Hippocampal formation (tissue), 2 donors: ENCODE measurements around the gene NDUFAF2.
"Not testable (repeated sequence)": the region's sequence is repeated elsewhere in the genome, so short reads cannot be mapped to it uniquely, and the experiment has no call there.

Experiments used
- DNase-seq, 2 donors: peaks; one replicate each; lab custom pipeline; 2025; lab: John Stamatoyannopoulos, UW

Gene NDUFAF2

GRCh38 chr5:60993425-60993824 is 48.4 kb downstream of the NDUFAF2 start:
- no peak for DNase-seq

GRCh38 chr5:60993875-60994571 is 49.0 kb downstream of the NDUFAF2 start:
- no peak for DNase-seq

GRCh38 chr5:60996368-60996767 is 51.4 kb downstream of the NDUFAF2 start:
- DNase-seq = no peak

- DNase-seq = no peak
Measured at GRCh38 chr5:60997721-60998120, 52.7 kb downstream of the NDUFAF2 start.

DNA sequence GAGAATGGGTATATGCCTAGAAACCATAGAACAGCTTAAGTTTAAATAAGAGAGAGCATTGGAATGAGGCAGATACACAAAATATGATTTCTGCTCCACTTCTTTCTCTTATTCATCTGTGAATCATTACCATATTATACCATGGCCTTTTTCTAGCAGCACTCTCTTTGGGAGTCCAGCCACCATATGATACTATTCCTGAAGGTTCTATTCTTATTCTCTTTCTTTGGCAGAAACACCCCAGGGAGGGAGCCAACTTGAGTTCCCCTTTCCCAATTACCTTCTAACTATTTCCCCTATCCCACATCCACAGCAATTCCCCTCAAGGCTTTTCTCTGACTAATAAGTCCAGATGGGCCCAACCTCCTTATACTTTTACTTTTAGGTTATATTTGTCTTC is 55.9 kb downstream of the NDUFAF2 start:
- DNase-seq = no peak

DNA sequence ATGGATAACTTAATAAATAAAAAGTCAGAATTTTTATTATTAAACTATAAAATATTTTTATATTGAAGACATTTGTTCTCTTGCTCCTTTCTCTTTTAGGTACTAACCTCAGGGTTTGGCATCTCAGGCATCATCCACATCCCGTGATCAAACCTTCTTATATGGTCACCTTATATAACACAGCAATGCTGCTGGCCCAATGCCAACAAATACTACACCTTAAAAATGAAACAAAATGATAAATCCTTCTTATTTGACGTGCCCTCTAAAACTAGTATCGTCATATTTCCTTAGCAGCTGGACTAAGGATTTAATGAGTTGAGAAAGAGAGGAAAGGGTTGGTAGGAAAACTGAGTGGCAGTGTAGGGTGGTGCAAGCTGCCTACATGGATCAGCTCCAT is 56.6 kb downstream of the NDUFAF2 start:
- DNase-seq = no peak

GRCh38 chr5:61002611-61003355 is 57.8 kb downstream of the NDUFAF2 start:
- no peak for DNase-seq

DNA sequence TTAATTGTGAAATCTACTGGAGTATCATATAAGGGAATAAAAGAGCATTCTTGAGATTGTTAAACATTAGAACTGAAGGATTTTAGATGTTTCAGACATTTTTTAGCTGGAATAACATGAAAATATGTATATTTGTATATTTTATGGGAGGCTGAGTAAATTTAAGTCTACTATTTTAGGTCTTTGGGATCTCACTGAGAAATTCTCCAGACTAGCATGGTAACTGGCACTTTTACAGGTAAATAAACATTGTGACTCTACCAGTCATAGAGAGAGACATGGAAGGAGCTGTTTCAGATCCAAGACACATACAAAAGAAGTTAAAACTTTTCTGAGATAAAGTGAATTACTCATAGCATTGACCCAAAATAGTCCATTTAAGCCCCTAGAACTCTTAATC is 59.4 kb downstream of the NDUFAF2 start:
- no peak for DNase-seq

- DNase-seq = no peak
Measured at GRCh38 chr5:61009907-61010306, 64.9 kb downstream of the NDUFAF2 start.

- DNase-seq = no peak
Measured at GRCh38 chr5:61010467-61011454, 65.8 kb downstream of the NDUFAF2 start.

DNA sequence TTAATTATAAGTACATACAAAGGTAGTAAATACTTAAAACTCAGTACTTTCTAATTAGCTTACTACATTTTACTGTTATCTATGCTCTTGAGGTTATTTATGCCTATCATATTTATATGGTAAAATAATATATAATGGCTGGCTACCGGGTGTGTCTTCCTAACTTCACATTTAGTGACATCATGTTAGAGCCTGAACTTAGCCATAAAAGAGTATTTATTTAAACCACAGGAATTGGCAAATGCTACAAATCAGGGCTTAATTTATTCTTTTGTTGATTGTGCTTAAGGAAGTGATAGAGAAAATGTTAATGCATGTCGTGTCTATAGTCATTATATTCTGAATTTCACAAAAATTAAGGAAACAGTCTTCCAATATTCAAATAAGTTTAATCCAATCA is 73.1 kb downstream of the NDUFAF2 start:
- no peak for DNase-seq

DNA sequence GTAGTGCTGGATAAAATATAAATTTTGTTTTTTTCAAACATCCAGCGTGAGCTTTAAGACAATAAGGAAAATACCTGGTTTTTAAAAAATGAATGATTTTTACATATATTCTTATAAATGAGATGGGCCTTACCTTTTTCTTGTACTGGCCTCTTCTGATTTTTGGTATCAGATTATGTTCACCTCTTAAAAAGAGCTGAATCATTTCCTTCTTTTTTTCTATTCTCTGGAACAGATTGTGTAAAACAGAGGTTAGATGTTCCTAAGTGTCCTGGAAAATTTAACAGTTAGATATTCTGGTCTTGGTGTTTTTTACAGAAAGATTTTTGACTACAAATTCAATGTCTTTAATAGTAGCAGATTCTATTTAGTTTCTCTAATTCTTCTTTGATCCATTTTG is 74.6 kb downstream of the NDUFAF2 start:
- no peak for DNase-seq

GRCh38 chr5:61020415-61020814 is 75.4 kb downstream of the NDUFAF2 start:
- DNase-seq = no peak

GRCh38 chr5:61023131-61023530 is 78.1 kb downstream of the NDUFAF2 start:
- DNase-seq = no peak

DNA sequence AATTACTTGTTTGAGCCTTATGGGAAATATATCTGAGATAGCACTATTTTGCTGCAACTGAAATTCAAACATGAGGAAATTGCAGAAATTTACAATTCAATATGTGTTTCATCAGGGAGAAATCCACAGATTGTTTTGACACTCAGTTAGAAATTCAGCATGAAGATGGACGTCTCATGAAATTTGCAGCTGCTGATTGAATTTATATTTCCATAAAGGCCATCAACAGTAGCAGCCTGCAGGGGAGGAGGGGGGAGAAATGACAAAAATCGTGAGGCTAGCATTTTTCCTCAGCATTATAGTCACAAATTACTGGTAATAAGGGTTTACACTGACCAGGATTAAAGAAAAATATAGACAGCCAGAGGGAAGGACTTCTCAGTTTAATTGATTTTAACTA is 81.0 kb downstream of the NDUFAF2 start:
- DNase-seq = no peak

GRCh38 chr5:61028382-61028781 is 83.4 kb downstream of the NDUFAF2 start:
- DNase-seq = no peak

- DNase-seq = no peak
Measured at GRCh38 chr5:61029456-61030162, 84.6 kb downstream of the NDUFAF2 start.

DNA sequence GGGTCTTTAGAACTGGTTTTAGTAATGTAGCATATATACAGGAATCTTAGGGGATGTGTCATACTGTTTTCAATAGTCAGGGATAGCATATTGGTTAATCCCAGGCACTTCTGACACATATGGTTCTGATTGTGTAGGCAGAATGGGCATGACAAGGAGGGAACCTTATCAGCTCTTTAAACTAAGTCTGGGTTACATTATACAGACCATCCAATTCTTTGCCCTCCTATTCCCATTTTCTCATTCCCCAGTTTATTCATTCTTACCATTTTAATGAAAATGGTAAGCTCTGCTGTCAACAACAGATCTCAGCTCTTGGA is 85.1 kb downstream of the NDUFAF2 start:
- no peak for DNase-seq

DNA sequence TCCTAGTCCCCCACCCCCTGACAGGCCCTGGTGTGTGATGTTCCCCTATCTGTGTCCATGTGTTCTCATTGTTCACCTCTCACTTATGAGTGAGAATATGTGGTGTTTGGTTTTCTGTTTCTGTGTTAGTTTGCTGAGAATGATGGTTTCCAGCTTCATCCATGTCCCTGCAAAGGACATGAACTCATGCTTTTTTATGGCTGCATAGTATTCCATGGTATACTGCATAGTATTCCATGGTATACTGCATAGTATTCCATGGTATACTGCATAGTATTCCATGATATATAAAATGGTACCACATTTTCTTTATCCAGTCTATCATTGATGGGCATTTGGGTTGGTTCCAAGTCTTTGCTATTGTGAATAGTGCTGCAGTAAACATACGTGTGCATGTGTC is 86.3 kb downstream of the NDUFAF2 start:
- DNase-seq = not testable (repeated sequence)

- DNase-seq = no peak
Measured at GRCh38 chr5:61044545-61044944, 99.5 kb downstream of the NDUFAF2 start.

GRCh38 chr5:61047346-61047745 is 102.3 kb downstream of the NDUFAF2 start:
- no peak for DNase-seq

DNA sequence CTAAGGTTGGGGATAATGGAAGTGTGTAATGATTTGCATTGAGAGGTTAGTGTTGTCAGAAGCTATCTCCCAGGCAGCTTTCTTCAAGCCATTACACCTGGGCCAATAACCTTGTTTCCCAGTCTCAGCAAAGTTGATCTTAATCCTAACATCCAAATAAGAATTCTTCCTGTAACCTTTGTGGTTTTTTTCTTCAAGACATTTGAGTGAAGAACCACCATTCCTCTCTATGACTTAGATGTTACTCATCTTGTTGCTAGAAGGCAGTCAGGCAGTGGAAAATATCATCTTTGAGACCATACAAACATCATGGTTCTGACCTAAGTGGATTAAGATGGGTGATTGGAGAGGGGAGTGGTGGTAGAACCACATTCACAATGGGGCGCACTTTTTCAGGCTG is 103.5 kb downstream of the NDUFAF2 start:
- DNase-seq = no peak
